ENCODE results near the gene SHROOM3.

The SHROOM3 gene

GRCh38 chr4:76758290-76758882 lies 323.4 kb downstream of the SHROOM3 start:
- DNase-seq: no peak

GRCh38 chr4:76758996-76759395 lies 324.0 kb downstream of the SHROOM3 start:
- no peak for DNase-seq

DNA sequence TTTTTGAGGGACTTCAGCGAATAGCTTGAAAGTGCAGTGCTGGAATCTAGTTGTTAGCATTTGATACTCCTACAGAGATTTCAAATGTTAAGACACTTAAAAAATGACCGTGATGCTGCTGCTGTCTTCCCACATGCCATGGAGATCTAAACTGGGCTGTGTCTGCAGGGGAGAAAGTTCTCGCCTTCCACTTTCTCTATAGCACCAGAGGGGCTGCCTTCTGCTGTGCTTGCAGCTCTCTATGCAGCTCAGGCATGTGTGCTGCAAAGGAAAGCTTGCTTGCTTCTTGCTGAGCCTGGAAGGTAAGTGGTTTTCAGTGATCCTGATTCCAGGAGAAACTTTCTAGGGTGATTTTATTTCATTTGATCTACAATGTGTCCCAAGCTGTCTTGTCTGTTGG lies 325.2 kb downstream of the SHROOM3 start:
- no peak for DNase-seq

DNA sequence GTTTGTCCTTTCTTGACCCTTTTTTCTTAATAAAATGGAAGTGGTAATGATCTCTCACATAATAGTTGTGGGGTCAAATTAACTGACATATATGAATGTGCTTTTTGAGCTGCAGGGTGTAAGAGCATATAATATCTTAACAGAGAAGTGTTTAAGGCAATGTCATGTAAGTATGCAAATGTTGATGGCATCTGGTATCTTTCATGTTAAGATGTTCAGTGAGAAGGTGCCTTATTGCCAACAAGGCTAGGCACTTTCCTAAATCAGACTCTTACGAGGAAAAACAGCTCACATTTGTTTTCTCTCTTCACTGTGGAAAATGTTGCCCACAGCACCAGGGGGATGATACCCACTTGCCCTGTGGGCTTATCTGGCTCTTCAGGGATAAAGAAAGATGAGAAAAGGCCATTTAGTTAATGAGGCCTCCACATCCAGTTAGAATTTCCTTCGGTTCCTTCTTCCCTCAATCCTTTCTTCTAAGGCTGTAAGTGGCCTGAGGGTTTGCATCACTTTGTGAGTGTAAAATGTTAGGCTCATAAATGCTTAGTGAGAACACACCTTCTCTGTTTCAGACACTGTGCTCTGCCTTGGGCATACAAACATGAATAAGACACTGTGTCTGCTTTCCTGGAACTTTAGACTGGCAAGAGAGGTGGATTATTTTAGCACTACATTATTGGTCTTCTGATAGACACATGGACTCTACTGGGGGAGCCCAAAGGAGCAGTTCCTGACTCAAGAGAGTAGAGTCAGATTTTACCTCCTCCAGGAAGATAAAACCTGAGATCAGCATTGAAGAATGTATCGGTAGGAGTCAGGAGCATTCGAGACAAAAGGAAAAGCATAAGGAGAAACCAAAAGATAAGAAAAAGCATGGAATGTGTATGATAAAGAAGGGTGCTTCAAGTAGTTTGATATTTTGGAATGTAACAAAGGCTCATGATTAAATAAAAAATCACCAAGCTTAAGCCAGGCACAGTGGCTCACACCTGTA lies 327.4 kb downstream of the SHROOM3 start:
- DNase-seq: no peak

DNA sequence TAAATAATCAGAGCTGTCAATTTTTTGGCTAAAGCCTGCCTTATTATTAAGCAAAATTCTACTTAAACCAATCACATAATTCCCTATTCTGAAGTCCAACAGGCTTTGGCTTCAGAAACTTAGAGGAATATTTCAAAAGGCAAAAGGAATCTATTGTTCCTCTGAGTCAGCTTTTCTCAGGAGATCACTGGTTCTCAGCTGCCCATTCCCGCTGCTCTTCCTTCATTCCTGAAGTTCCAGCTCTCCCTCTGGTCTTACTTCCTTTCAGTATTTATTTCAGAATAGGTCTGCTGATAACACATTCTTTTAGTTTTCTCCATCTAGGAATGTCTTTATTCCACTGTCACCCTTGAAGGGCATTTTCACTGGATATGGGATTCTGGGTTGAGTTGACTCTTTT lies 329.2 kb downstream of the SHROOM3 start:
- DNase-seq: no peak

DNA sequence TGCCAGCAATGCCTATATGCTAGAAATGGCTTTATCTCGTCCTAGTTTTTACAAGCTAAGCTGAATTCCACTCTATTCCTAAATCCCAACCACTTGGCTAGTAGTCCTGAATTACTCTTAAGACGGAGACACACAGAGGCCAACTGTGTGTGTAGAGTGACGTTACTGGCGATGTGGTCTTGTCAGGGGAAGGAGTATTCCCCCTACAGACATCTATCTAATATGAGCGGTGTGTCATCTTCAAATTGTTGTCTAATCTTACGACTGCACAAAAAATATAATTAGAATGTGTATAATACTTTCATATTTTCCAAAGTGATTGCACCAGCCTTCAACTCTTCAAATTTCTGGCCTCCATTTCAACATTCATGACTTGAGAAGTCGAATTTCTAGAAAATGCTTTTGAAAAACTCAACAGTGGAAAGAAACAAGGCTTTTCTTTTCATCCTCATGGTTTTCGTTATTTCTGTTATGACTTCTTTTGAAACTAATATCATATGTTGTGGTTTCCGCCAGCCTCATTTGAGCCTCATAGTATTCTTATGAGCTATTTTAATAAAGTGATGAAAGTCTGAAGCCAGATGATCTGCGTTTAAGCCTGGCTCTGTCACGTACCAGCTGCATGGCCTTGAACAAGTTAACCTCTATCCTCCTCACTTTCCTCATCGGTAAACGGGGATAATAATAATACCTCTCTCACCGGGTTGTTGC lies 330.6 kb downstream of the SHROOM3 start:
- no peak for DNase-seq

GRCh38 chr4:76767983-76768382 lies 333.0 kb downstream of the SHROOM3 start:
- no peak for DNase-seq

DNA sequence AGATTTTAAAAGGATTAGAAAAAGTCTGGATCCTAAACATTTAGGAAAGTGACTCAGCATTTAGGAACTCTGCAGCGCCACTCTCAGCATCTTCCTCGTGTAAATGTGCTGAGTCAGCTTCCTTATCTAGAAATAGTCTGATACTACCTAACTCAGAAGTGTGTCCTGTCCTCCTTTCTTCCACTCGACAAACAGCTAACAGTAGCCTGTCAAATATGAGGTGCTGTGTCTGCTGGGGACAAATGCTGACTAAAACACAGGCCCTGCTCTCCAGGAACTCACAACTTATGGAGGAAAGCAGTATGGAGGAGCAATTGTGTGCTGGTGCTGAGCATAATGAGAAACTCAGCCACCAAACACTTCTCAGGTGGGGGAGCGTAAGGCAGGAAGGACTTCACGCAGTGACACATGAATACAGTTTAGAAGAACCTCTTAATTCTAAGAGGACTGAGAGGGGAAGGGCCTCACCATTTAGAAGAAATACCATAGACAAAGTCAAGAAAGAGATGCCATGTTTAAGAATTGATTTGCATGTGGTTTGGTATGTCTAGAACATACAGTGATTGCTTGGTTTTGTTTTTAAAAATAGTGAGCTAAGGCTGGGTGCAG lies 337.6 kb downstream of the SHROOM3 start:
- DNase-seq: no peak

GRCh38 chr4:76773766-76774165 lies 338.7 kb downstream of the SHROOM3 start:
- DNase-seq: no peak

DNA sequence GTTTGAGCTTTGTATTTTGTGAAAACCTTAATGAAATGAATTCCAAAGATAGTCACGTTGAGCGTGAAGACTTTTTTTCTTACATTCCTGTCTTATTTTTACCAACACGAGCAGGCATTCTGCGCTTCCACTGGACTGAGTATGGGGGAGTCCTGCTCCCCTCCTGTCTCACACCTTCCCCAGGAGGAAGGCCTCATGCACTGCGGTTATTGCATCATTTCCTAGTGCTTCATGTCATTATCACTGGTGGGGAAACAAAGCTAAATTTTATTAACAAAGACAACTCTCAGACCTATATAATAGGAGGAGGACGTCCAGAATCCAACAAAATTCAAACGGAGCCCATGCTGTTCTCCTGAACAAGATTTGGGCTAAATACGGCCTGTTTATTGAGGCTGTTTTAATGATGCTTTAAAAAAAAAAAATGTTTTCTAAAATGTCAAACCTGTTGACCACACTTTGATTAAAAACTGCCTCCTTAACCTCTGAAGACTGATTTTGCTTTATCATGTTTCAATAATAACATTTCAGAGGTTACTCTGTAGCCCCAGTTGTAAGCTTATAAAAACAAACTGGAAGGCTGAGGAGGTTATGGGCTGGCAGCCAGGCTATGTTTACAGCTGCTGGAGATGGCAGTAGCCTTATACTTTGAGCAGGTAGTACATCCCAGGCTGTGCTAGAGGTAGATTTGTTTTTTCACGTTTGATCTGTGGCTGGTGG lies 344.9 kb downstream of the SHROOM3 start:
- DNase-seq: no peak

GRCh38 chr4:76780781-76781697 lies 346.0 kb downstream of the SHROOM3 start:
- DNase-seq: no peak

DNA sequence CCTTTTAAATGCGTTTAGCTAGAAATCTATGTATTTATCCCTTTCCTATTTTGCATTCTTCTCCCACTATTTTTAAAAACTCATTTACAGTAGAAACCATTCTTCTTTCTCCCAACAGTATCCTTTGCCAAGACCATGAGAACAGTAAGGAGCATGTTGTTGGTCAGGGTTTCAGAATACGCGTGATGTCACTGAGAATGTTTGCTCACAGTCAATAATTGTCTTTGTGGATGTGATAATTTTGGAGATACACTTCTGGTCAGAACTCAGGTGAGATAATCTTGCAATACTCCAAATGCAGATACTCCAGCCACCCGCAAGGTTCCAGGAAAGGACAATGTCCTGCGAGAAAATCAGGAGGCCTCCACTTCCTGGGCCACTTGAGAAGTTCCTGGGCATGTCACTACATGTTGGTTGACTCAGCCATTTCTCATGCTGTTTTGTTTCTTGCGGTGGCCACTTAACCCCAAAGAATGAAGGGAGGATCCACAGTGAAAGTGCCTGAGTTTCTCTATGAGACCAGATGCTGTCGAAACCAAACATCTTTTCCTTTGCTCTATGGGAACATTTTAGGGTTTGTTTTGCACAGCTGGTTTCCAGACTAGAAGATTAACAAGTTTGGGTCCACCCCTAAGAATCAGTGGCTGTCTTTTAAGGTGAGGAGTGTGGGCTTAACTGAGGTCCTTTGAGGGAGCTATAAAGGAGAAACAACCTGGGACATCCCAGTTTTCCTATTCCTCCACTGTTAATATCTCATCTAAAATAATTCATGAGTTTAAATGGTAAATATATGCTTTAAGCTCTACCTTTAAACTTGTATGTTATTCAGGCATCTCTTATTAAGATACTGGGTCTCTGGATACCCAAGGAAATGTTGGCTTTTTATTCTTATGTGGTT lies 346.9 kb downstream of the SHROOM3 start:
- DNase-seq: no peak

DNA sequence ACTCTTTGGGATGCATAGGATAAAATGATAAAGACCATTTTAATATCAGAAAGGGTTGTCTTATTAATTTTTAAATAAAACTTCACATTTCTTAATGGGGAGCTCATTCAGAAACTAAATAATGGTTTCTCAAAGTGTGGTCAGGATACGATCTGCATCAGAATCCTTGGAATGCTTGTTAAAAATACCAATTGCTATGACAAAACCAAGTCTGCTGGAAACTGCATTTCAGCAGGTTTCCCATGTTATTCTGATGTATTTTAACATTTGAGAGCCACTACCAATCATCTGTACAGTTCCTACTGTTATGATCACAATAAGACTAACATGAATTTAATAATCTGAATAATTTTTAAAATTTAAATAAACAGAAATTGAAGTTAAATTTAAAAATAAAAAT lies 347.8 kb downstream of the SHROOM3 start:
- DNase-seq: no peak

DNA sequence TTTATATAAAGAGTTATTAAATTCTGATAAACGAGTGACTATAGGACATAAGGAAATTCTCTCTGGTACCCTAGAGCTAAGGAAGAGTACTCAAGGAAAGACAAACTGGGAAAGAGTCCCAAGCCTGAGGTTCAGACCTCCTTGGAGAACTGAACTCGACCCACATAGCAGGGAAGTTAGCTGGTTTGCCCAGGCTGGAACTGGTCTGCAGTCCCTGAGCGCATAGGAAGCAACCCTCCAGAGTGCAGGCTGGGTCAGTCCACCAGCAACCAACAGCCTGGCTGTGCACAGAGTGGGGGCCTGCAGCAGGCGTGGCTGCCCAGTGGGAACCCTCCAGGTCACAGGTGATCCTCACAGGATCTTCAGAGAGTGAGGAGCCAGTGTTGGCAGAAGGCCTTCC lies 348.8 kb downstream of the SHROOM3 start:
- no peak for DNase-seq

- DNase-seq: no peak
These were observed 349.2 kb downstream of the SHROOM3 start for GRCh38 chr4:76784237-76784636.

DNA sequence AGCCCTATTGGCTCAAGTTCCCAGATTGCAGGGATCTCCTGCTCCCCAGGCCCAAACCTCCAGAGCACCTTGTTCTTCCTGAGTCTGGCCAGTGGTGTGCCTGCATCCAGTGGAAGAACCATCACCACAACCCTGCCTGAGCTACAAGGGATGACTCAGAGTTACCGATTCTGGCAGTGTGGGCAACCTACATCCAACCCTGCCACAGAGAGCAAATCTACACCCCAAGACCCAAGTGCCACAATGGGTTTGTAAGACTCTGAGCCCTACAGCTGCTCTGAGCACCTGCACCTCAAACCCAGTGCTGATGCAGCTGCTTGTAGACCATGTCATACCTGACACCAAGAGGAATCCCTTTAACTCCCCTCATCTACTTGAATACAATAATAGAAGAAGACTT lies 352.9 kb downstream of the SHROOM3 start:
- DNase-seq: no peak

DNA sequence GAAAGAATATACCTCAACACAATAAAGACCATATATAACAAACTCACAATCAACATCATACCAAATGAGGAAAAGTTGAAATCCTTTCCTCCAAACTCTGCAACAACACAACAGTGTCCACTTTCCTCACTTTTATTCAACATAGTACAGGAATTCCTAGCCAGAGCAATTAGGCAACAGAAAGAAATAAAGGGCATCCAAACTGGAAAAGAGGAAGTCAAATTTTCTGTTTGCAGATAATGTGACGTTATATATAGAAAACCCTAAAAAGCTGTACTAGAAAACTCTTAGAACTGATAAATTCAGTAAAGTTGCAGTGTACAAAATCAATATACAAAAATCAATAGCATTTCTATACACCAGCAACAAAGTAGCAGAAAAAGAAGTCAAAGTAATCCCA lies 355.3 kb downstream of the SHROOM3 start:
- no peak for DNase-seq

DNA sequence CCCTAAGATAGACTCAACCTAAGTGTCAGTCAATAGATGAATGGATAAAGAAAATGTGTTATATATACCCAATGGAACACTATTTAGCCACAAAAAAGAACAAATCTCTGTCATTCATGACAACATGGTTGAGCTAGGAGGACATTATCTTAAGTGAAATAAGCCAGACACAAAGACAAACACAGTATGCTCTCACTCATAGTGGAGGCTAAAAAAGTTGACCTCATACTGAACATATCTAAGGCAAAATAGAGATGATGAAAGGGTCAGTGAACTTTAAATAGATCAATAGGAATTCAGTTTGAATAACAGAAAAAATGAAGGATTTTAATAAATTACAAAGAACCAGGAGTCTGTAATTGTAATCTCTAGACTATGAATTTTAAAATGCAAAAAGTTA lies 356.4 kb downstream of the SHROOM3 start:
- no peak for DNase-seq

- DNase-seq: no peak
These were observed 357.4 kb downstream of the SHROOM3 start for GRCh38 chr4:76792418-76792817.

DNA sequence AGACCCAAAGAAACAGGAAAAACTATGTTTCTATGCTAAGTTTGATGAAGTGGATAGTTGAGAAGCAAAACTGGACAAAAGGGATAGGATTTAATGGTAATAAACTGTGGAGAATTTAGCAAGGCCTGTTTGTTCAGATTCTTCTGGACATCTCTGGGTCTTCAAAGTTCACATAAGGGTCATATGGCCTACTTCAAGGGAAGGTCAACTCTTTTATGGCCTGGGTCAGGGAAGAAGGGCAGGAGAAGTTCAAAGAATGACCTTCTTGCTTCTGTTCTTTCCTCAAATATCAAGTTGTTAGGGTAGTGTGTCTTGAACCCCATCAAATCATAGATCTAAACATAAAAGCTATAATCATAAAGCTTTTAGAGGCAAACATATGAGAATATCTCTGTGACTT lies 360.2 kb downstream of the SHROOM3 start:
- DNase-seq: no peak

All from activated T-cell treated with anti-CD3 and anti-CD28 coated beads, Interleukin-2, amount 50 U/mL, for 1 hour (primary cell).